ENCODE results near the gene PIK3C2B. TPM values are rescaled to one million over a fixed set of nuclear protein-coding genes. Genes with fewer than 3 reads are reported as not detected.

The PIK3C2B gene
- polyA plus RNA-seq, 2 donors: 7.8 to 14.2 TPM

DNA sequence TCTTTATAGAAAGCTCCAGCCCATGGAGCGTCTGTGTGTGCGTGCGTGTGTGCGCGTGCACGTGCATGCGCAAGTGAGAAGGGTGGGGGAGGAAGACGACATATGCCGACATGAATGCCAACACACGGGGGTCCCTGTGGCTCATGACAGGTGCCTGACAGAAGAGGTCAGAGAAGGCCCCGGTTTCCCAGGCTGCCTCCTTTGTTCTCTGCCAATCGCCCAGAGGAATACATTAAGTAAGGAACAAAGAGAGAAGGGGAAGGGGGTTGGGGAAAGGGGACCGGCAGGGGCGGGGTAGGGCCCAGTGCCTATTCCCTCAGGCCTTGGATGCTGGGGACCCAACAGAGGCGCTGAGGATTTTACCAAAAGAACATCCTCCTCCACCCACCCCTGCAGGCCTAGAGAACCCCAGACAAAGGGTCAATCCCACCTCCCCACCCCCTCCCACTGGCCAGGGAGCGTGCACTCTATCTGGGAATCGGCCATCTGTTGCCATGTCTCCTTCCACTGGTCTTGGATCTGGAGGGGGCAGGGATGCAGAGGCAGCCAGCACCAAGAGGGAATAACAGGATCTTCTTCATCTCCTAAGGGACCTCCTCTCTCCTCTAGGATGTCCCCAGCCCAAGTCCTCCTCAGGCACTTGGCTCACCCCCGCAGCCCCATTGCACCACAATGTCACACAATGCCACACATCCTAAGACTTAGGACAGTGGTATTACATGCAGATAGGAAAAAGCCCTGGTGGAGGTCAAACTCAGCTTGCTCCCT, 39.4 kb downstream of the PIK3C2B start:
- Histone ChIP-seq H3K4me1 (ENCODE audit: control insufficient read depth in 2 of 2, insufficient read depth in 2 of 2, low read length in 1 of 2) (peaks cover 2 to 10% of the 10 kb centered on the region in 2 donors), H3K27me3 (ENCODE audit: control insufficient read depth in 1 of 2, insufficient read depth in 2 of 2, low read length in 2 of 2) (no peaks in the 10 kb centered on the region), H3K36me3 (ENCODE audit: control insufficient read depth in 2 of 2, insufficient read depth in 2 of 2, low read length in 1 of 2) (peaks cover 6 to 27% of the 10 kb centered on the region in 2 donors), H3K27ac (ENCODE audit: low read depth in 2 of 2, low read length in 1 of 2) (no peak overlapping the region), H3K4me3 (ENCODE audit: low read depth in 1 of 2, low read length in 2 of 2) (no peak overlapping the region), H3K9me3 (ENCODE audit: control insufficient read depth in 2 of 2, insufficient read depth in 1 of 2, low read depth in 1 of 2, low read length in 1 of 2) (no peaks in the 10 kb centered on the region)
- WGBS, 2 donors: 72 to 76% methylated on average over 18 of the region's 18 CpGs

DNA sequence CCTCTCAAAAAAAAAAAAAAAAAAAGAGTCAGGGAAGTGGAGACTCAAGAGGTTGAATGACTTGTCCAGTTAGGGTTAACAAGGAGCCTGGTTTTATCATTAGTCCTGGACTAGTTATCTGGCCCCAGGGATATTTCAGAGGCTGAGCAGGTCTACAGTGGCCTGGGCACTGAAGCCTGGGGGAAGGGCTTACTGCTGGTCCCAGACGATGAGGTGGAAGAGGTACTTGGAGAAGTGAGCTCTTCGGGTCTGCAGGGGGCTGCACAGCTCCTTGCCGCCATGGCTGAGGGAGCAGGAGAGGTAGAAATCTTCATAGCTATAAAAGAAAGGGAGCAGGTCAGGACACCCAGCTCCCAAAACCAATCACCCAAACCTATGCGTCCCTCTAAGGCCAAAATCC, 40.1 kb downstream of the PIK3C2B start:
- H3K27me3 ChIP-seq (ENCODE audit: control insufficient read depth in 1 of 2, insufficient read depth in 2 of 2, low read length in 2 of 2): no peaks in the 10 kb centered on the region
- 94 to 96% methylated on average over 4 of the region's 4 CpGs for WGBS, 2 donors
- H3K9me3 ChIP-seq (ENCODE audit: control insufficient read depth in 2 of 2, insufficient read depth in 1 of 2, low read depth in 1 of 2, low read length in 1 of 2): no peaks in the 10 kb centered on the region
- no peak overlapping the region for H3K4me3 ChIP-seq (ENCODE audit: low read depth in 1 of 2, low read length in 2 of 2)
- H3K36me3 ChIP-seq (ENCODE audit: control insufficient read depth in 2 of 2, insufficient read depth in 2 of 2, low read length in 1 of 2): peaks cover 6 to 29% of the 10 kb centered on the region in 2 donors
- peaks cover 2 to 17% of the 10 kb centered on the region in 2 donors for H3K4me1 ChIP-seq (ENCODE audit: control insufficient read depth in 2 of 2, insufficient read depth in 2 of 2, low read length in 1 of 2)
- no peak overlapping the region for H3K27ac ChIP-seq (ENCODE audit: low read depth in 2 of 2, low read length in 1 of 2)

DNA sequence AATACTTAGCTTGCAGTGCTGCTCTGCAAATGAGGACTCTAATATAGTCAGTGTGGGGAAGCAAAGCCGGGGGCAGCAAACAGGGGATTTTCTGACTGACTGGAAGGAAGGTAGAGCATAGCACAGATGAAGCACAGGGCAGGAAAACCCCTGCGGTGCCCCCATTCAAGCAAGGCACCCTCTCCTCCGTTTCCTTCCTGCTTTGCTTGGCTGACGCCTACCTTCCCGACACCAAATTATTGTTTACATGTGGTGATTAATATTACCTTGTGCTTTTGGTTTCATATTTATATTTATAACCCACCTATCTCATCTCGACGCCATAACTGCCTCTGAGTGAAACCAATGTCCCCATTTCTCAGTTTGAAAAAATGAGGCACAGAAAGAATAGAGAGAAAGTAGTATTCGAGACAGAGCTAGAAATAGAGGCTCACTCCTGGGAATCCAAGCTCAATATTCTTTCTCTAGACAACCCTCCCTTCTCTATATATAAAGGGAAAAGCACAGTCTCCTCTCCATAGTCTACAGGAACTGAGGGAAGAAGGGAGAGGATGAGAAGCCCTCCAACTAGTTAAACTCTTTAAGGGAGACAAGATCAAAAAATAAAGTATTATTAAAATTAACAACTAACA, 41.3 kb downstream of the PIK3C2B start:
- Histone ChIP-seq H3K4me3 (ENCODE audit: low read depth in 1 of 2, low read length in 2 of 2) (no peak overlapping the region), H3K36me3 (ENCODE audit: control insufficient read depth in 2 of 2, insufficient read depth in 2 of 2, low read length in 1 of 2) (peaks cover 6 to 27% of the 10 kb centered on the region in 2 donors), H3K4me1 (ENCODE audit: control insufficient read depth in 2 of 2, insufficient read depth in 2 of 2, low read length in 1 of 2) (peaks cover 2 to 19% of the 10 kb centered on the region in 2 donors), H3K9me3 (ENCODE audit: control insufficient read depth in 2 of 2, insufficient read depth in 1 of 2, low read depth in 1 of 2, low read length in 1 of 2) (no peaks in the 10 kb centered on the region), H3K27me3 (ENCODE audit: control insufficient read depth in 1 of 2, insufficient read depth in 2 of 2, low read length in 2 of 2) (no peaks in the 10 kb centered on the region), H3K27ac (ENCODE audit: low read depth in 2 of 2, low read length in 1 of 2) (no peak overlapping the region)
- WGBS, 2 donors: 58 to 61% methylated on average over 8 of the region's 8 CpGs

DNA sequence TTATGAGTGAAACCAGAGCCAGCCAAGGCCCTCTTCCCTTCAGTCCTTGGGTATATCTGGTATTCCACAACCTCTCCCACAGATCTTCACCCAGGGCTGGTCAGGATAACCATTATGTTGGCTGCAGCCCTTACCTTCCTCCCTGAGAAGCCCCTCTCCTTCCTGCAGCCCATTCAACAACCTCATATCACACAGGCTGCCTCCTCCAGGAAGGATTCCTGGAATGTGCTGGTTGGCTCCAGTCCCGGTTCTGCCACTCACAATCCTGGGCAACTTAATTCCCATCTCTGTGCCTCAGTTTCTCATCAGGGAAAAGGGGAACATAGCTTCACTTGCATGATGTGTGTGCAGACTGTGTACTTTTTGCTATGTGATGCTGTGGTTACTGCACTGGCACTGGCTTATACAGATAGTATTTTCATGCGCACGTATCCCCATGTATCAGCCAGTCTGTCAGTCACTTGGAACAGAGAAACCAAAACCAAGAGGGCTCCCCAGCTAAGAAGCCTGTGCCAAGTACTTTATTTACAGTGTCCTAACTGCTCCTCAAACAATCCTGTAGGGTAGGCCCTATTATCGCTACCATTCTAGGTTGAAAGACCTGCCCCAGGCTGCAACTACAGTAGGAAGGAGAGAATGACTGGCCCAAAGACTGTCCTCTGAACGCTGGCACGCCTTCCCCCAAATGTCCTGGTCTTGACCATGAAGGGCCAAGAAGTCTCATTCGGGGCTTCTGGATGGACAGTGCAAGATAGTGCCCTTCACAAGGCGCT, 43.1 kb downstream of the PIK3C2B start:
- Histone ChIP-seq H3K4me1 (ENCODE audit: control insufficient read depth in 2 of 2, insufficient read depth in 2 of 2, low read length in 1 of 2) (peaks cover 2 to 21% of the 10 kb centered on the region in 2 donors), H3K27ac (ENCODE audit: low read depth in 2 of 2, low read length in 1 of 2) (peak overlapping the region; percentile 86 to 97), H3K4me3 (ENCODE audit: low read depth in 1 of 2, low read length in 2 of 2) (no peak overlapping the region), H3K9me3 (ENCODE audit: control insufficient read depth in 2 of 2, insufficient read depth in 1 of 2, low read depth in 1 of 2, low read length in 1 of 2) (no peaks in the 10 kb centered on the region), H3K36me3 (ENCODE audit: control insufficient read depth in 2 of 2, insufficient read depth in 2 of 2, low read length in 1 of 2) (peaks cover 6 to 31% of the 10 kb centered on the region in 2 donors), H3K27me3 (ENCODE audit: control insufficient read depth in 1 of 2, insufficient read depth in 2 of 2, low read length in 2 of 2) (no peaks in the 10 kb centered on the region)
- 73 to 79% methylated on average over 8 of the region's 8 CpGs for WGBS, 2 donors

DNA sequence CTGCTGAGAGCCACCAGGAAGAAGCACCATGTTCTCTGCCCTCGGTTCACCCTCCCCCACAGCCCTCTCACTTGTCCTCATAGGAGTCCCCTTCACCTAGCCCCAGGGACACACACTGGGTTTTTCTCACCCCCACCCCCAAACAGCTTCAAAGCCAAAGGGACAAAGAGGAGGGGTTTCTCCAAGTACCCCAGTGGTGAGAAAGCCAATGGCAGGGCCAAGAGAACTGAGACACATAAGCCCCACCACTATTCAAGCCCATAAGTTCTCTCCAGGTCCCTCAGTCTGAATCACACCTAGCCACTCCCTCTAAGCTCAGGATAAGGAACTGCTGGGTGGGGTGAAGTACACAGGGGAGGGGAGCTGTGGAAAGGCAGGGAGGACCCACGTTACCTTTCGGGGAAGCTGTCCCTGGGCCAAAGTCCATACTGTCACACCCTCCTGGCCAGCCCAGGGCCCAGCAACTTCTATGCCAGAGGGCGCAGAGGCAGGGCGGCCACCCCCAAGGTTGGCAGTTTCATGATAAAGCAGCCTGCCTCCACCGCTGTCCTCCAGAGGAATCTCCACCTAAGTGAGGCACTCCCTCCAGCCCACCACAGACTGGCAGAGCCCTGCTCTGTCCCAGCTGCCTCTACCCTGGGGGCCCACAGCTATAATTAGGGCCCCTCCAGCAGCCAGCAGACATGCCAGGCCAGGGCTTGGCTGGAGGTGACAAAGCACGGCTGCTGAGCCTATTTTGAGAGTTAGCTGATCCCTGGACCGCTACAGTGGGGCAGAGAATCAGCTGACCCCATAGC, 43.9 kb downstream of the PIK3C2B start:
- WGBS, 2 donors: 50 to 51% methylated on average over 8 of the region's 8 CpGs
- Histone ChIP-seq H3K27ac (ENCODE audit: low read depth in 2 of 2, low read length in 1 of 2) (peak overlapping the region; percentile 86 to 97), H3K9me3 (ENCODE audit: control insufficient read depth in 2 of 2, insufficient read depth in 1 of 2, low read depth in 1 of 2, low read length in 1 of 2) (no peaks in the 10 kb centered on the region), H3K4me1 (ENCODE audit: control insufficient read depth in 2 of 2, insufficient read depth in 2 of 2, low read length in 1 of 2) (peaks cover 2 to 27% of the 10 kb centered on the region in 2 donors), H3K36me3 (ENCODE audit: control insufficient read depth in 2 of 2, insufficient read depth in 2 of 2, low read length in 1 of 2) (peaks cover 4 to 33% of the 10 kb centered on the region in 2 donors), H3K4me3 (ENCODE audit: low read depth in 1 of 2, low read length in 2 of 2) (no peak overlapping the region), H3K27me3 (ENCODE audit: control insufficient read depth in 1 of 2, insufficient read depth in 2 of 2, low read length in 2 of 2) (no peaks in the 10 kb centered on the region)

DNA sequence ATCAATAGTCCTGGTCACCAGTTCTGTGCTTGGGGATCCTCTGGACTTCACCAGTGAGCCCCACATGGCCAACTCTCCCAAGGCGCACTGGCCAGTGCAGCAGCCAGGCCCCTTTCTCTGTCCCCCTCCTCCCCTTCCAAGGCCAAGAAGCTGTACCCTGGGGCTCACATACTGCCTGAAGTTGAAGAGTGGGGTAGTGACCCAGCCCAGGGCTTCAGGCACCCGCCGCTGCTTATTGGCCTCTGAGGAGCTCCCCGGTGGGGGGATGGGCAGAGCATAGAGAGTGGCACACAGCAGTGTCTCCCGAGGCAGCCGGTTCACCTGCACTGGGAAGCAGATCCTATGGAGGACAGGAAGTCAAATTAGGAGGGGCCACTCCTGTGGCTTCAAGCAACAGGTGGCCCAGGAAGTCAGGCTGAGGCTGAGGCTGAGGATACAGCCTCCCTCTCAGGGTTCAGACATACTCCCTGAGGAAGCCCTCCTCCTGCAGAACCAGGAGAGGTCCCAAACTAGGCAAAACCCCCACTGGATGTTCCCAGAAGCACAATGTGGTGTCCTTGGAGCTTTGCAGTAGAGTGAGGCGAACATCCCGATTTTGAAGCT, 44.8 kb downstream of the PIK3C2B start:
- no peaks in the 10 kb centered on the region for H3K27me3 ChIP-seq (ENCODE audit: control insufficient read depth in 1 of 2, insufficient read depth in 2 of 2, low read length in 2 of 2)
- no peaks in the 10 kb centered on the region for H3K9me3 ChIP-seq (ENCODE audit: control insufficient read depth in 2 of 2, insufficient read depth in 1 of 2, low read depth in 1 of 2, low read length in 1 of 2)
- WGBS, 2 donors: 71 to 79% methylated on average over 8 of the region's 8 CpGs
- H3K36me3 ChIP-seq (ENCODE audit: control insufficient read depth in 2 of 2, insufficient read depth in 2 of 2, low read length in 1 of 2): peaks cover 3 to 28% of the 10 kb centered on the region in 2 donors
- peak overlapping the region; percentile 86 to 97 for H3K27ac ChIP-seq (ENCODE audit: low read depth in 2 of 2, low read length in 1 of 2)
- H3K4me1 ChIP-seq (ENCODE audit: control insufficient read depth in 2 of 2, insufficient read depth in 2 of 2, low read length in 1 of 2): peaks cover 2 to 27% of the 10 kb centered on the region in 2 donors
- no peak overlapping the region for H3K4me3 ChIP-seq (ENCODE audit: low read depth in 1 of 2, low read length in 2 of 2)

DNA sequence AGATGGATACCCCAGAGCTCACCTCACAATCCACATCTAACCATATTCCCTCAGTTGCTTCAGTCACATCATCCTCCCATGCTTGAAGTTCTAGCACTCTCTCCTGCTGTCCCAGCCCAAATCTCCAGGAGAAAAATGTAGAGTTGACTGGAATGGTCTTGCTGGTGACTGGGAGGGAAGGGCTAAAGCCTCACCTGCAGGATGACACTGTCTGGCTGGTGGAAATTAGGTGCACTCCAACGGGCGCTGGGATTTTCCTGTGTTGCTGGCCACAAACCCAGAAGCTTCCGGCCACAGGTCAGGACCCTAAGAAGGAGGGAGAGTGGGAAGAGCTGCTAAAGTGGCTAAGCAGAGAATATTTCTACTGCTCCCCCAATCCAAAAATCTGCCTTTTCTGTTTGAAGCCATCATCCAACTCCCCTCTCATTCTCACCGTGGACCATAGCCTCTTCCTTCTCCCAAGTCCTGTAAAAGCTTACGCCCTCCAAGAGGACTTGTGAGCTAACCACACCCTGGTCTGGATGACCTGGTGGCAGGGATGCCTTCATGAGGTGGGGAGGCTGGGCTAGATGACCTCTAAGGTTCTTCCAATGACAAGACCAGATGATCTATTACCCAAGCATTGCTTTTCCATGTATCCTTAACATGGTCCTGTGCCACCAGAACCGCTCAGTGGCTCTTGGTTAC, 45.5 kb downstream of the PIK3C2B start:
- 81 to 84% methylated on average over 6 of the region's 6 CpGs for WGBS, 2 donors
- H3K27me3 ChIP-seq (ENCODE audit: control insufficient read depth in 1 of 2, insufficient read depth in 2 of 2, low read length in 2 of 2): no peaks in the 10 kb centered on the region
- no peaks in the 10 kb centered on the region for H3K9me3 ChIP-seq (ENCODE audit: control insufficient read depth in 2 of 2, insufficient read depth in 1 of 2, low read depth in 1 of 2, low read length in 1 of 2)
- H3K4me3 ChIP-seq (ENCODE audit: low read depth in 1 of 2, low read length in 2 of 2): no peak overlapping the region
- H3K36me3 ChIP-seq (ENCODE audit: control insufficient read depth in 2 of 2, insufficient read depth in 2 of 2, low read length in 1 of 2): peaks cover 3 to 28% of the 10 kb centered on the region in 2 donors
- peaks cover 2 to 29% of the 10 kb centered on the region in 2 donors for H3K4me1 ChIP-seq (ENCODE audit: control insufficient read depth in 2 of 2, insufficient read depth in 2 of 2, low read length in 1 of 2)
- H3K27ac ChIP-seq (ENCODE audit: low read depth in 2 of 2, low read length in 1 of 2): peak overlapping the region; percentile 46 to 72

DNA sequence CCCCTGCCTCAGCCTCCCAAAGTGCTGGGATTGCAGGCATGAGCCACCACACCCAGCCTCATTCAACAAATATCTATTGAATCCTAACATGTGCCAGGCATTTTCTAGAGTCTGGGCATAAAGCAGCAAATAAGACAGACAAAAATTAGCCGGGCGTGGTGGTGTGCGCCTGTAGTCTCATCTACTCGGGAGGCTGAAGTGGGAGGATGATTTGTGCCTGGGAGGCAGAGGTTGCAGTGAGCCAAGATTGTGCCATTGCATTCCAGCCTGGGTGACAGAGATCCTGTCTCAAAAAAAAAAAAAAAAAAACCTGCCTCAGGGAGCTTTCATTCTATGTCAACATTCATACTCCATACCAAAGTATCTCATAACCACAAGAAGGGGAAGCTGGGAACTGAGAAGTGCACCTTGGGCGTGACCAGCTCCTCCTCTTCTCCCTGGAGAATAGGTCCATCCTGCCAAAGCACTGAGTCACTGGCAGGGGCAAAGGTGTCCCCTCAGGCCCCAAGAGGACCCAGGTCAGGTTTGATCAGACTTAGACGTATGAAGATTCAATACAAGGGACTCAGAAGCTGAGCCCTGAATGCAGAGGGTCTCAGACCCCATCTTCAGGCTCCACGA, 46.2 kb downstream of the PIK3C2B start:
- no peaks in the 10 kb centered on the region for H3K9me3 ChIP-seq (ENCODE audit: control insufficient read depth in 2 of 2, insufficient read depth in 1 of 2, low read depth in 1 of 2, low read length in 1 of 2)
- no peak overlapping the region for H3K4me3 ChIP-seq (ENCODE audit: low read depth in 1 of 2, low read length in 2 of 2)
- H3K4me1 ChIP-seq (ENCODE audit: control insufficient read depth in 2 of 2, insufficient read depth in 2 of 2, low read length in 1 of 2): peaks cover 2 to 33% of the 10 kb centered on the region in 2 donors
- H3K36me3 ChIP-seq (ENCODE audit: control insufficient read depth in 2 of 2, insufficient read depth in 2 of 2, low read length in 1 of 2): peaks cover 3 to 28% of the 10 kb centered on the region in 2 donors
- peak overlapping the region; percentile 46 to 72 for H3K27ac ChIP-seq (ENCODE audit: low read depth in 2 of 2, low read length in 1 of 2)
- no peaks in the 10 kb centered on the region for H3K27me3 ChIP-seq (ENCODE audit: control insufficient read depth in 1 of 2, insufficient read depth in 2 of 2, low read length in 2 of 2)
- WGBS, 2 donors: 77 to 80% methylated on average over 7 of the region's 7 CpGs
